Vagina (tissue), 2 donors: ENCODE measurements around the gene FAXDC2.

Source experiments
- POLR2AphosphoS5 ChIP-seq, 2 donors: sonication (generic); formaldehyde crosslinking; IDR thresholded peaks; one replicate each; pipeline ENCODE4 v1.9.0; 2017; ENCODE audit warnings: antibody characterized with exemption in 2 of 2, mild to moderate bottlenecking in 2 of 2, low read depth in 1 of 2; ENCODE audit not compliant: insufficient read depth in 1 of 2
- TF ChIP-seq, protein P1 (sequence below), 3 experiments: fragments of 450-650 bp in 2 of 3; fragments of 200-600 bp in 1 of 3; sonication (generic) in 1 of 3; IDR thresholded peaks; one replicate each; pipeline ENCODE4 v1.5.1; 2017 to 2019; ENCODE audit warnings: antibody characterized with exemption in 3 of 3, mild to moderate bottlenecking in 2 of 3, moderate library complexity in 2 of 3

DNA sequence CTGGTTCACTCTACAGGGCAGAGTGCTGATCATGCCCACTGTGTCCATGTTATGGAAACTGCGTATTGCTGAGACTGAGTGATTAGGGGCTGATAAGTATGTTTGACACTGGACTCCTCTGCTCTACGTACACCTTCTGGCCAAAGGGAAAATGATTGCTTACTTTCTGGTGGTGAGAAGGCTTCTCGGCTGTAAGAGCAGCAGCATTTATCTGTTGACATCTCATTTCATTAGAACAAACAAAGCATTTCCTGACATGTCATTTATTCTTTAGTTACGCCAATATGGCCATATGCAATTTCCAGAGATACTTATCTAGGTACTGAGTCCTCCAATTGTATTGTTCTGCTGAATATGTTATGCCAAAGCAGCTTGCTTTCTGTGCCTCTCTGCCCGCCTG, 5.6 kb downstream of the FAXDC2 start:
- TF ChIP-seq, protein P1, sequence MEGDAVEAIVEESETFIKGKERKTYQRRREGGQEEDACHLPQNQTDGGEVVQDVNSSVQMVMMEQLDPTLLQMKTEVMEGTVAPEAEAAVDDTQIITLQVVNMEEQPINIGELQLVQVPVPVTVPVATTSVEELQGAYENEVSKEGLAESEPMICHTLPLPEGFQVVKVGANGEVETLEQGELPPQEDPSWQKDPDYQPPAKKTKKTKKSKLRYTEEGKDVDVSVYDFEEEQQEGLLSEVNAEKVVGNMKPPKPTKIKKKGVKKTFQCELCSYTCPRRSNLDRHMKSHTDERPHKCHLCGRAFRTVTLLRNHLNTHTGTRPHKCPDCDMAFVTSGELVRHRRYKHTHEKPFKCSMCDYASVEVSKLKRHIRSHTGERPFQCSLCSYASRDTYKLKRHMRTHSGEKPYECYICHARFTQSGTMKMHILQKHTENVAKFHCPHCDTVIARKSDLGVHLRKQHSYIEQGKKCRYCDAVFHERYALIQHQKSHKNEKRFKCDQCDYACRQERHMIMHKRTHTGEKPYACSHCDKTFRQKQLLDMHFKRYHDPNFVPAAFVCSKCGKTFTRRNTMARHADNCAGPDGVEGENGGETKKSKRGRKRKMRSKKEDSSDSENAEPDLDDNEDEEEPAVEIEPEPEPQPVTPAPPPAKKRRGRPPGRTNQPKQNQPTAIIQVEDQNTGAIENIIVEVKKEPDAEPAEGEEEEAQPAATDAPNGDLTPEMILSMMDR (IDR thresholded peaks at IDR 0.05) = no peak
- no peak for TF ChIP-seq POLR2AphosphoS5 (IDR thresholded peaks at IDR 0.05; ENCODE audit: insufficient read depth in 1 of 2, low read depth in 1 of 2)
